Right atrium auricular region (tissue), 2 donors: ENCODE results near the gene WDR27. TPM values are rescaled to one million over a fixed set of nuclear protein-coding genes. Genes with fewer than 3 reads are reported as not detected.

Source experiments
- DNase-seq: peaks from one replicate; pipeline ENCODE4 v3.0.0-alpha.2; 2019; ENCODE audit warnings: low spot score
- H3K27ac ChIP-seq, 2 donors: fragments of 200-600 bp; sonication (generic); 1 replicate in 1 of 2; 2 replicates in 1 of 2; pipeline ENCODE4 v1.5.1; 2016 to 2019
- H3K27me3 ChIP-seq, 2 donors: fragments of 200-600 bp; sonication (generic); one replicate each; pipeline versions ENCODE4 v1.5.1 to v1.6.0; 2017 to 2019
- H3K36me3 ChIP-seq: fragments of 200-600 bp; sonication (generic); one replicate; pipeline ENCODE4 v1.5.1; 2016
- H3K4me1 ChIP-seq, 2 donors: fragments of 200-600 bp; sonication (generic); one replicate each; pipeline versions ENCODE4 v1.5.1 to v1.6.0; 2017 to 2019
- H3K4me3 ChIP-seq, 2 donors: fragments of 200-600 bp; sonication (generic); 1 replicate in 1 of 2; 2 replicates in 1 of 2; pipeline ENCODE4 v1.5.1; 2017 to 2019; ENCODE audit warnings: mild to moderate bottlenecking in 1 of 2, moderate library complexity in 1 of 2
- H3K9me3 ChIP-seq, 2 donors: fragments of 200-600 bp; sonication (generic); one replicate each; pipeline ENCODE4 v1.5.1; 2019
- CTCF ChIP-seq, 2 donors: fragments of 200-600 bp; sonication (generic); IDR thresholded peaks; one replicate each; pipeline ENCODE4 v1.5.1; 2019; ENCODE audit warnings: antibody characterized with exemption in 2 of 2
- total RNA-seq, 2 donors: library from RNA; depleted of rRNA; stranded (reverse); fragments of >200 nt; gene quantifications; one replicate each; pipeline ENCODE4 v1.1.0, GENCODE V29; 2016

WDR27 gene
- total RNA-seq, 2 donors from 2014 or later, result 3.5 to 4.7 TPM

GRCh38 chr6:169567819-169568218 is 134.0 kb downstream of the WDR27 start:
- Histone ChIP-seq H3K27ac (no peak overlapping the region), H3K9me3 (no peaks in the 10 kb centered on the region), H3K4me3 (no peak overlapping the region), H3K27me3 (no peaks in the 10 kb centered on the region), H3K36me3 (no peaks in the 10 kb centered on the region), H3K4me1 (no peaks in the 10 kb centered on the region)
- no peak for DNase-seq
- no peak for TF ChIP-seq CTCF (IDR thresholded peaks at IDR 0.05)

- H3K4me3 ChIP-seq, result no peak overlapping the region
- no peaks in the 10 kb centered on the region for H3K27me3 ChIP-seq
- H3K36me3 ChIP-seq, result no peaks in the 10 kb centered on the region
- H3K4me1 ChIP-seq, result no peaks in the 10 kb centered on the region
- H3K27ac ChIP-seq, result no peak overlapping the region
- TF ChIP-seq CTCF (IDR thresholded peaks at IDR 0.05), result no peak
- no peak for DNase-seq
- H3K9me3 ChIP-seq, result no peaks in the 10 kb centered on the region
Measured at GRCh38 chr6:169566961-169567750, 134.7 kb downstream of the WDR27 start.

GRCh38 chr6:169566319-169566718 is 135.5 kb downstream of the WDR27 start:
- Histone ChIP-seq H3K4me3 (no peak overlapping the region), H3K27me3 (no peaks in the 10 kb centered on the region), H3K27ac (no peak overlapping the region), H3K4me1 (no peaks in the 10 kb centered on the region), H3K9me3 (no peaks in the 10 kb centered on the region), H3K36me3 (no peaks in the 10 kb centered on the region)
- DNase-seq, result no peak
- no peak for TF ChIP-seq CTCF (IDR thresholded peaks at IDR 0.05)

- H3K27me3 ChIP-seq, result no peaks in the 10 kb centered on the region
- H3K9me3 ChIP-seq, result no peaks in the 10 kb centered on the region
- no peak overlapping the region for H3K27ac ChIP-seq
- H3K4me1 ChIP-seq, result no peaks in the 10 kb centered on the region
- no peaks in the 10 kb centered on the region for H3K36me3 ChIP-seq
- no peak for DNase-seq
- TF ChIP-seq CTCF (IDR thresholded peaks at IDR 0.05), result no peak
- no peak overlapping the region for H3K4me3 ChIP-seq
Measured at GRCh38 chr6:169564453-169565240, 137.2 kb downstream of the WDR27 start.

- no peak overlapping the region for H3K4me3 ChIP-seq
- H3K27ac ChIP-seq, result no peak overlapping the region
- no peak for TF ChIP-seq CTCF (IDR thresholded peaks at IDR 0.05)
- no peaks in the 10 kb centered on the region for H3K4me1 ChIP-seq
- DNase-seq, result no peak
- no peaks in the 10 kb centered on the region for H3K9me3 ChIP-seq
- no peaks in the 10 kb centered on the region for H3K36me3 ChIP-seq
- H3K27me3 ChIP-seq, result no peaks in the 10 kb centered on the region
Measured at GRCh38 chr6:169561665-169562064, 140.2 kb downstream of the WDR27 start.
